H9 (cell line): ENCODE results near the gene PAXX. TPM values are rescaled to one million over a fixed set of nuclear protein-coding genes. Genes with fewer than 3 reads are reported as not detected.

Experiments used
- DNase-seq: peaks from one replicate; pipeline ENCODE4 v3.0.0-alpha.2; 2017
- H2AFZ ChIP-seq: one replicate; pipeline ENCODE4 v1.6.1; 2013; ENCODE audit warnings: mild to moderate bottlenecking, low read length, control low read depth, moderate library complexity
- H2AK5ac ChIP-seq: 2 replicates; pipeline ENCODE4 v1.6.1; 2013; ENCODE audit warnings: low read length, control low read depth, mixed read lengths; ENCODE audit not compliant: insufficient read length
- H2BK120ac ChIP-seq: one replicate; pipeline ENCODE4 v1.6.1; 2013; ENCODE audit warnings: low read depth, mild to moderate bottlenecking, low read length, control low read depth, inconsistent platforms; ENCODE audit not compliant: poor library complexity, severe bottlenecking
- H2BK12ac ChIP-seq: 2 replicates; pipeline ENCODE4 v1.6.1; 2013; ENCODE audit warnings: low read length, control low read depth, mixed read lengths, low read depth; ENCODE audit not compliant: insufficient read length
- H2BK15ac ChIP-seq: 2 replicates; pipeline ENCODE4 v1.6.1; 2013; ENCODE audit warnings: low read depth, low read length, control low read depth
- H2BK20ac ChIP-seq: one replicate; pipeline ENCODE4 v1.6.1; 2013; ENCODE audit warnings: low read depth, mild to moderate bottlenecking, low read length, control low read depth, inconsistent platforms; ENCODE audit not compliant: poor library complexity, severe bottlenecking
- H2BK5ac ChIP-seq: 2 replicates; pipeline ENCODE4 v1.6.1; 2013; ENCODE audit warnings: low read length, control low read depth, mixed read lengths; ENCODE audit not compliant: insufficient read length
- H3K14ac ChIP-seq: 2 replicates; pipeline ENCODE4 v1.6.1; 2013; ENCODE audit warnings: low read length, control low read depth; ENCODE audit not compliant: insufficient read depth
- H3K18ac ChIP-seq: 2 replicates; pipeline ENCODE4 v1.6.1; 2013; ENCODE audit warnings: low read depth, mild to moderate bottlenecking, mixed read lengths, low read length, control low read depth; ENCODE audit not compliant: insufficient read length
- H3K23ac ChIP-seq: 2 replicates; pipeline ENCODE4 v1.6.1; 2013; ENCODE audit warnings: low read length, control low read depth, mixed read lengths, low read depth; ENCODE audit not compliant: insufficient read length
- H3K23me2 ChIP-seq: 2 replicates; pipeline ENCODE4 v1.6.1; 2013; ENCODE audit warnings: low read depth, mild to moderate bottlenecking, mixed read lengths, low read length, control low read depth; ENCODE audit not compliant: insufficient read length, poor library complexity, severe bottlenecking
- H3K27ac ChIP-seq: 2 replicates; pipeline ENCODE4 v1.5.1; 2013; ENCODE audit warnings: low read length, control low read depth, mixed read lengths, low read depth; ENCODE audit not compliant: insufficient read length
- H3K27me3 ChIP-seq: 2 replicates; pipeline ENCODE4 v1.6.1; 2013; ENCODE audit warnings: low read length, control low read depth, inconsistent platforms; ENCODE audit not compliant: insufficient read depth
- H3K4ac ChIP-seq: 2 replicates; pipeline ENCODE4 v1.6.1; 2013; ENCODE audit warnings: low read depth, mild to moderate bottlenecking, control low read depth, inconsistent platforms, low read length, moderate library complexity
- H3K4me1 ChIP-seq: 2 replicates; pipeline ENCODE4 v1.6.1; 2013; ENCODE audit warnings: low read length, control low read depth, inconsistent platforms; ENCODE audit not compliant: insufficient read depth
- H3K4me2 ChIP-seq: 2 replicates; pipeline ENCODE4 v1.6.1; 2013; ENCODE audit warnings: low read length, control low read depth, mixed read lengths; ENCODE audit not compliant: insufficient read length, insufficient read depth
- H3K56ac ChIP-seq: 2 replicates; pipeline ENCODE4 v1.6.1; 2013; ENCODE audit warnings: low read depth, mild to moderate bottlenecking, mixed read lengths, low read length, control low read depth; ENCODE audit not compliant: insufficient read length
- H3K79me1 ChIP-seq: 2 replicates; pipeline ENCODE4 v1.6.1; 2013; ENCODE audit warnings: low read depth, mild to moderate bottlenecking, moderate library complexity, low read length, control low read depth, inconsistent platforms; ENCODE audit not compliant: insufficient read depth, poor library complexity, severe bottlenecking
- H3K79me2 ChIP-seq: 2 replicates; pipeline ENCODE4 v1.6.1; 2013; ENCODE audit warnings: low read length, control low read depth, inconsistent platforms; ENCODE audit not compliant: insufficient read depth
- H3K9ac ChIP-seq: 2 replicates; pipeline ENCODE4 v1.6.1; 2013; ENCODE audit warnings: low read length, control low read depth, mixed read lengths; ENCODE audit not compliant: insufficient read length; ENCODE audit errors: extremely low read depth
- H3K9me3 ChIP-seq: one replicate; pipeline ENCODE4 v1.6.1; 2013; ENCODE audit warnings: low read depth, low read length, inconsistent platforms; ENCODE audit not compliant: control insufficient read depth
- H3T11ph ChIP-seq: one replicate; pipeline ENCODE4 v1.6.1; 2013; ENCODE audit warnings: mild to moderate bottlenecking, low read length, control low read depth, inconsistent platforms
- H4K20me1 ChIP-seq: one replicate; pipeline ENCODE4 v1.6.1; 2013; ENCODE audit not compliant: control insufficient read depth, insufficient read length, insufficient read depth
- H4K5ac ChIP-seq: 2 replicates; pipeline ENCODE4 v1.6.1; 2013; ENCODE audit warnings: low read depth, mild to moderate bottlenecking, mixed read lengths, low read length, control low read depth; ENCODE audit not compliant: insufficient read length
- H4K8ac ChIP-seq: replicated peaks from 2 replicates; pipeline ENCODE4 v1.6.1; 2013; ENCODE audit warnings: low read length, control low read depth, mixed read lengths, low read depth; ENCODE audit not compliant: insufficient read length
- H4K91ac ChIP-seq: 2 replicates; pipeline ENCODE4 v1.6.1; 2013; ENCODE audit warnings: low read depth, mild to moderate bottlenecking, moderate library complexity, mixed read lengths, low read length, control low read depth; ENCODE audit not compliant: insufficient read length
- H3K27ac Mint-ChIP-seq, 3 experiments: 2 replicates in 2 of 3; 3 replicates in 1 of 3; pipeline ENCODE4 v1.8.0; 2020 to 2021; ENCODE audit warnings: mixed read lengths in 3 of 3, mild to moderate bottlenecking in 1 of 3, moderate library complexity in 1 of 3
- H3K27me3 Mint-ChIP-seq: 2 replicates; pipeline ENCODE4 v1.8.0; 2021; ENCODE audit warnings: low read depth, mild to moderate bottlenecking, moderate library complexity, mixed read lengths
- H3K36me3 Mint-ChIP-seq, 3 experiments: 2 replicates in 2 of 3; 3 replicates in 1 of 3; pipeline ENCODE4 v1.8.0; 2020 to 2021; ENCODE audit warnings: low read depth in 3 of 3, mixed read lengths in 3 of 3; ENCODE audit not compliant: insufficient read depth in 1 of 3
- H3K4me1 Mint-ChIP-seq, 2 experiments: 2 replicates each; pipeline ENCODE4 v1.8.0; 2020; ENCODE audit warnings: mixed read lengths in 2 of 2
- H3K4me3 Mint-ChIP-seq, 2 experiments: 2 replicates in 1 of 2; 3 replicates in 1 of 2; pipeline ENCODE4 v1.8.0; 2020 to 2021; ENCODE audit warnings: mild to moderate bottlenecking in 2 of 2, mixed read lengths in 2 of 2, moderate library complexity in 1 of 2
- H3K9me3 Mint-ChIP-seq, 2 experiments: 2 replicates in 1 of 2; 3 replicates in 1 of 2; pipeline ENCODE4 v1.8.0; 2020; ENCODE audit warnings: mild to moderate bottlenecking in 2 of 2, mixed read lengths in 2 of 2, moderate library complexity in 1 of 2
- CTCF ChIP-seq: fragments of 200-600 bp; sonication (generic); conservative IDR thresholded peaks from 3 replicates; pipeline ENCODE4 v1.8.0; 2021; ENCODE audit warnings: antibody characterized with exemption, mild to moderate bottlenecking
- WGBS: extraction: QIAGEN DNeasy Blood & Tissue Kit; methylation state at CpG from one replicate; pipeline ENCODE4 v1.1.7; 2013; ENCODE audit warnings: missing lambda C conversion rate, low lambda C conversion rate, mixed read lengths; ENCODE audit not compliant: insufficient read length; ENCODE audit errors: extremely low coverage; 5-methylcytosine and 5-hydroxymethylcytosine counted together
- total RNA-seq: library from RNA; stranded (reverse); gene quantifications from 2 replicates; pipeline ENCODE4 v1.2.1, GENCODE V29; 2021

The PAXX gene
- total RNA-seq, 1 experiment from 2014 or later, result 51.2 TPM

- peak overlapping the region in 1 of 2 experiments; percentile 40; a peak in 1 of 5 replicates for H3K4me3 Mint-ChIP-seq
- H3K4me1 ChIP-seq, result peaks cover 2% of the 10 kb centered on the region; the same call in 1 of the 2 replicates
Measured at GRCh38 chr9:136962163-136962562, 30.1 kb upstream of the PAXX start.

More at GRCh38 chr9:136962163-136962562, 30.1 kb upstream of the PAXX start:
- H3K9me3 Mint-ChIP-seq, result no peaks in the 10 kb centered on the region
- H3K23ac ChIP-seq, result no peak overlapping the region
- no peak overlapping the region for H2BK20ac ChIP-seq
- no peak overlapping the region for H4K8ac ChIP-seq
- H2BK15ac ChIP-seq, result no peak overlapping the region
- no peaks in the 10 kb centered on the region for H3K79me2 ChIP-seq
- H2BK5ac ChIP-seq, result no peak overlapping the region
- H3K4me1 Mint-ChIP-seq, result peaks cover 7 to 15% of the 10 kb centered on the region in 2 experiments
- no peak overlapping the region for H3K27ac Mint-ChIP-seq
- peaks cover 18% of the 10 kb centered on the region for H3K27me3 Mint-ChIP-seq
- H3K4me2 ChIP-seq, result no peak overlapping the region
- DNase-seq, result no peak
- no peaks in the 10 kb centered on the region for H3K27me3 ChIP-seq
- H3K9ac ChIP-seq, result no peak overlapping the region
- H2BK12ac ChIP-seq, result no peak overlapping the region
- H3K9me3 ChIP-seq, result no peaks in the 10 kb centered on the region
- no peak overlapping the region for H3K27ac ChIP-seq
- no peak overlapping the region for H4K5ac ChIP-seq
- no peak overlapping the region for H2AK5ac ChIP-seq
- H4K20me1 ChIP-seq, result peaks cover 2% of the 10 kb centered on the region
- H3T11ph ChIP-seq, result no peak overlapping the region
- no peak overlapping the region for H3K56ac ChIP-seq
- no peaks in the 10 kb centered on the region for H3K23me2 ChIP-seq
- H2AFZ ChIP-seq, result no peak overlapping the region
- H3K18ac ChIP-seq, result no peak overlapping the region
- H3K14ac ChIP-seq, result no peak overlapping the region
- no peak overlapping the region for H2BK120ac ChIP-seq
- WGBS, result no CpG with 5 or more reads among the region's 9 CpGs
- H4K91ac ChIP-seq, result no peak overlapping the region
- H3K36me3 Mint-ChIP-seq, result no peaks in the 10 kb centered on the region
- H3K79me1 ChIP-seq, result no peaks in the 10 kb centered on the region
- H3K4ac ChIP-seq, result no peak overlapping the region
- TF ChIP-seq CTCF, result no peak
